ENCODE data around the gene KCNH4. TPM values are rescaled to one million over a fixed set of nuclear protein-coding genes. Genes with fewer than 3 reads are reported as not detected.

KCNH4 gene
- polyA plus RNA-seq, 1 donor (not counting 4 experiments of a cell fraction or from before 2014, with no cell fraction given) = not detected

DNA sequence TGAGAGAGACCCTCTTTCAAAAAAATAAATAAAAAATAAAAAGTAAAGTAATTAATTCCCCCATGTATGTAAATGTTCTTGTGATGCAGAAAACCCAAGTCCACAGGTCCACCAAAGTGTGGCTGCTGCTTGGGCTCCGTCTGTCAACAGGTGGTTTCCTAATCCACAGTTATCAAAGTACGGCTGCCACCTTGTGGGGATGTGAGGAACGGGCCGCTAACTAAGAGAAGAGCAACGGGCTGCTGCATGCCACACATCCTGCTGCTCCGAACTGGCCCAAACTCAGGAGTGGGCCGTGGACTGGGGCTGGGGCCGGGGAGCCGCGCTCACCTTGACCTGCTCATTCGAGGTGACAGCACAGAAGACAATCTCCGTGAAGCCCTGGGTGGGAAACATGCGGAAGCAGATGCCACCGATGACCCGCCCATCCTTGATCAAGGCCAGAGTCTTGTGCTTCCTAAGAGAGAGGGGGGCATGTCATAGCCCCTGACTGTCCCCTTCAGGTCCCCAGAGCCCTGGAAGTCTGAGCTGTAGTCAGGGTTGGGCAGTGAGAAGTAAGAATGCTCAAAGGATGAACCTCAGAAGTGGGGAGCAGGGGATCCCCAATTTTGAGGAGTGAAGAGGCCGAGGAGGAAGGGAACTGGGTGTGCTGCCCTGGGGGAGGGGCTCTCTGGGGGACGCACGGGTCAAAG is 64.1 kb downstream of the KCNH4 start:
- dilution Hi-C loops (cut with MboI; ENCODE audit: extremely low pct_ligation_motif_present, low sequenced_read_pairs) = no loop called here
- Histone ChIP-seq H3K9me1 (ENCODE audit: control insufficient read depth, extremely low read depth, insufficient read depth, low read length) (no peaks in the 10 kb centered on the region), H3K36me3 (ENCODE audit: control insufficient read depth in 2 of 2, extremely low read depth in 1 of 2, insufficient read depth in 2 of 2, low read length in 2 of 2) (peaks cover 18 to 26% of the 10 kb centered on the region in 2 experiments), H2AFZ (ENCODE audit: control insufficient read depth, low read length) (no peak overlapping the region), H3K27me3 (ENCODE audit: control insufficient read depth, extremely low read depth, insufficient read depth, low read length) (no peaks in the 10 kb centered on the region), H4K20me1 (ENCODE audit: control insufficient read depth, extremely low read depth, insufficient read depth, low read length) (no peaks in the 10 kb centered on the region), H3K9me3 (ENCODE audit: control insufficient read depth, low read depth, low read length) (no peaks in the 10 kb centered on the region), H3K4me2 (ENCODE audit: control insufficient read depth, extremely low read depth, insufficient read depth, low read depth, low read length) (no peak overlapping the region), H3K4me3 (ENCODE audit: control insufficient read depth in 2 of 3, extremely low read depth in 1 of 3, insufficient read depth in 2 of 3, low read depth in 1 of 3, low read length in 3 of 3) (no peak overlapping the region), H3K9ac (ENCODE audit: control insufficient read depth, extremely low read depth, insufficient read depth, low read length) (no peak overlapping the region), H3K27ac (ENCODE audit: control insufficient read depth, insufficient read depth, low read length) (no peak overlapping the region), H3K79me2 (ENCODE audit: control insufficient read depth, insufficient read depth, low read length) (peaks cover 3% of the 10 kb centered on the region), H3K4me1 (ENCODE audit: control insufficient read depth, extremely low read depth, insufficient read depth, low read length) (peaks cover 28% of the 10 kb centered on the region)
- TF ChIP-seq EZH2 (IDR thresholded peaks at IDR 0.05; ENCODE audit: low read length) (no peak), CTCF (optimal IDR thresholded peaks at IDR 0.05 in 1 of 3, IDR thresholded peaks at IDR 0.05 in 1 of 3, conservative IDR thresholded peaks at IDR 0.05 in 1 of 3; ENCODE audit: extremely low read depth in 1 of 3, insufficient read depth in 2 of 3, low read length in 3 of 3) (peak; percentile 81 to 96 (median 84))
- no peak for DNase-seq (ENCODE audit: low read depth, low spot score)
- FAIRE-seq = peak; percentile 86

- H2AFZ ChIP-seq (ENCODE audit: control insufficient read depth, low read length) = no peak overlapping the region
- no peaks in the 10 kb centered on the region for H3K9me1 ChIP-seq (ENCODE audit: control insufficient read depth, extremely low read depth, insufficient read depth, low read length)
- no peak overlapping the region for H3K4me2 ChIP-seq (ENCODE audit: control insufficient read depth, extremely low read depth, insufficient read depth, low read depth, low read length)
- peaks cover 18 to 26% of the 10 kb centered on the region in 2 experiments for H3K36me3 ChIP-seq (ENCODE audit: control insufficient read depth in 2 of 2, extremely low read depth in 1 of 2, insufficient read depth in 2 of 2, low read length in 2 of 2)
- H3K27ac ChIP-seq (ENCODE audit: control insufficient read depth, insufficient read depth, low read length) = no peak overlapping the region
- H4K20me1 ChIP-seq (ENCODE audit: control insufficient read depth, extremely low read depth, insufficient read depth, low read length) = no peaks in the 10 kb centered on the region
- no peaks in the 10 kb centered on the region for H3K9me3 ChIP-seq (ENCODE audit: control insufficient read depth, low read depth, low read length)
- TF ChIP-seq EZH2 (IDR thresholded peaks at IDR 0.05; ENCODE audit: low read length) (no peak), CTCF (optimal IDR thresholded peaks at IDR 0.05 in 1 of 3, IDR thresholded peaks at IDR 0.05 in 1 of 3, conservative IDR thresholded peaks at IDR 0.05 in 1 of 3; ENCODE audit: extremely low read depth in 1 of 3, insufficient read depth in 2 of 3, low read length in 3 of 3) (no peak)
- peaks cover 24% of the 10 kb centered on the region for H3K4me1 ChIP-seq (ENCODE audit: control insufficient read depth, extremely low read depth, insufficient read depth, low read length)
- H3K27me3 ChIP-seq (ENCODE audit: control insufficient read depth, extremely low read depth, insufficient read depth, low read length) = no peaks in the 10 kb centered on the region
- H3K79me2 ChIP-seq (ENCODE audit: control insufficient read depth, insufficient read depth, low read length) = no peaks in the 10 kb centered on the region
- DNase-seq (ENCODE audit: low read depth, low spot score) (no peak), FAIRE-seq (no peak)
- H3K9ac ChIP-seq (ENCODE audit: control insufficient read depth, extremely low read depth, insufficient read depth, low read length) = no peak overlapping the region
- no peak overlapping the region for H3K4me3 ChIP-seq (ENCODE audit: control insufficient read depth in 2 of 3, extremely low read depth in 1 of 3, insufficient read depth in 2 of 3, low read depth in 1 of 3, low read length in 3 of 3)
- dilution Hi-C loops (cut with MboI; ENCODE audit: extremely low pct_ligation_motif_present, low sequenced_read_pairs) = no loop called here
Observed at GRCh38 chr17:42114118-42114517, 66.8 kb downstream of the KCNH4 start.
